ENCODE data around the gene CCNB2. TPM values are rescaled to one million over a fixed set of nuclear protein-coding genes. Genes with fewer than 3 reads are reported as not detected.

Gene CCNB2
- total RNA-seq, 4 donors from 2014 or later, result 0.38 to 3.5 (median 2.9) TPM; not detected in 1

DNA sequence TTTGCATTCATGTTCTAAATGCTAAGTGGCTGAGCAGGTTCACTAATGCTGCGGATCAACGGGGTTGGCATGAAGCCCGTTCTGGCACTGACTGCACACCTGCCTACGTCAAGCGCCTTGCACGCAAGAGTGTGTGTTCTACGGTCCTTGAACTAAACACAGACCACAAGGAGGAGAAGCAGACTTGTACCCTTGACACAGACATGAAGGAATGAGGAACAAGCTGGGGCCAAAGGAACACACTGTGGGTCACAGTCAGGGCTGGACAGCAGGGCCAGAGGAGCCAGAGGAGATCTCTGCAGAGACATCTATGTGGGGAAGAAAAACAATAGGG is 53.7 kb downstream of the CCNB2 start:
- TF ChIP-seq, protein P1, sequence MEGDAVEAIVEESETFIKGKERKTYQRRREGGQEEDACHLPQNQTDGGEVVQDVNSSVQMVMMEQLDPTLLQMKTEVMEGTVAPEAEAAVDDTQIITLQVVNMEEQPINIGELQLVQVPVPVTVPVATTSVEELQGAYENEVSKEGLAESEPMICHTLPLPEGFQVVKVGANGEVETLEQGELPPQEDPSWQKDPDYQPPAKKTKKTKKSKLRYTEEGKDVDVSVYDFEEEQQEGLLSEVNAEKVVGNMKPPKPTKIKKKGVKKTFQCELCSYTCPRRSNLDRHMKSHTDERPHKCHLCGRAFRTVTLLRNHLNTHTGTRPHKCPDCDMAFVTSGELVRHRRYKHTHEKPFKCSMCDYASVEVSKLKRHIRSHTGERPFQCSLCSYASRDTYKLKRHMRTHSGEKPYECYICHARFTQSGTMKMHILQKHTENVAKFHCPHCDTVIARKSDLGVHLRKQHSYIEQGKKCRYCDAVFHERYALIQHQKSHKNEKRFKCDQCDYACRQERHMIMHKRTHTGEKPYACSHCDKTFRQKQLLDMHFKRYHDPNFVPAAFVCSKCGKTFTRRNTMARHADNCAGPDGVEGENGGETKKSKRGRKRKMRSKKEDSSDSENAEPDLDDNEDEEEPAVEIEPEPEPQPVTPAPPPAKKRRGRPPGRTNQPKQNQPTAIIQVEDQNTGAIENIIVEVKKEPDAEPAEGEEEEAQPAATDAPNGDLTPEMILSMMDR (IDR thresholded peaks at IDR 0.05; ENCODE audit: low read depth), result no peak

DNA sequence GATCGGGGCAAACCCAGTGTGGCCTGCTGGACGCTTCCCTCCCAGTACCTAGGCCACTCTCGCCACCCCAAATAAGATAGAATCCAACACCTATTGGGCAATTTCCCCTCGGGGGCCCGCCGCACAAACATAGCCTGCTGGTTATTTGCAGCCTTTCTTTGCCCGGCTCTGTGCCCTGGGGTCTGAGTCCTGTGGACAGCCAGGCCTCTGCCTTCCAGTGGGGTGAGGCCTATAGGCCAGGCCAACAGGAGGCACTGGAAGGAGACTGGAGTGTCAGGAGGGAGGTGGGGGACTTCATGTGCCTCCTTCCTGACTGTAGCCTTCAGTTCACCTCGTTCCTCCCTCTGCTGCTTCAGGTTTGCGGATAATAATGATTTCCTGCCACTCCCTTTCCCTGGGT is 54.3 kb downstream of the CCNB2 start:
- TF ChIP-seq, protein P1 (IDR thresholded peaks at IDR 0.05; ENCODE audit: low read depth), result no peak

DNA sequence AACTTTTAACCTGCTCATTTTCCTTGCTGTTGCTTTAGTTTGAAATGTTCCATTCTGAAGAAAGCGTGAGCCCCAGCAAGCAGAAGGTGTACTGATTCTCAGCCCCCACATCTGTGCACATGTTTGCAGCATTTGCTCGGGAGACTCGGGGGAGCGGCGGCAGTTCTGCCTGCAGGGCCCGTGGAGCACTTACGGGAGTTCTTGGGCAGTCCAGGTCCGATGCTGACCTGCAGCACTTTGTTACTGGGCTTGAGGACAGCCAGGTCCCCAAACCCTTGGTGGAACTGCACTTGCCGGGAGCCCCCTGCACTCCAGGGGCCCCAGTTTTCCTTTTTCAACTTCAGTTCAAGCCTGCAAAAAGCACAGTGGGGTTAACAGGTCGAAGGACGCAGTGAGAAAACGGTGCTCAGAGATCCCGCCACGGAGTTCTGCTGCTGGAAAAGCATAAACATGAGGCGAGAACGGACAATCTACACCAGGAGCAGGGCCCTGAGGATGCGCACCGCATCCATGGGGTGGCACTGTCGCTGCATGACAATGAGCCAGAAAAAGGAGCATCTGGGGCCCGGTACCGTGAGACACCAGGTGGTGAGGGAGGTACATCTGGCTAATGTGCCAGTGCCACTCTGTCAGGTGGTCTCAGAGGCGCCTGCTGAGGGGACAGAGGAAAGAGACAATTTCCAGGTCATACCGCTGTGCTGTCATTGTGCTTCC is 56.1 kb downstream of the CCNB2 start:
- TF ChIP-seq, protein P1 (IDR thresholded peaks at IDR 0.05; ENCODE audit: low read depth), result no peak

DNA sequence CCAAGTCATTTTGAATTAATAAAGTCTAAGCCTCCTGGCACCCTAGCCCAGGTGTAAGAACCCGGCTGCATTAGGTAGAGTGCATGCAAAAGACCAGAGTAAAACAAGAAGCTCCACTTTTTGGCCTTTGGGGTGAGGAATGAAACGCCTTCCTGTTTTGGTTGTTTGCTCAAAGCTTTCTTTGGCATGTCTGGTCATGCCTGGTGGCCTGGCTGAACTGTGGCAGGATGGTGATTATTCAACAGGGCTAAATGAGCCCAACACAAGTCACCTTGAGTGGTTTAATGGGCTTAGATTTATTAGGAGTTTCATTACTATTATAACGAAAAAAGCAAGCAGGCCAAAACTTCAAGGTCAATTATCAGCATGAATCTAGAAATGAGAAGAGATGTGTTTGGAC is 60.8 kb downstream of the CCNB2 start:
- TF ChIP-seq, protein P1 (IDR thresholded peaks at IDR 0.05; ENCODE audit: low read depth), result no peak

DNA sequence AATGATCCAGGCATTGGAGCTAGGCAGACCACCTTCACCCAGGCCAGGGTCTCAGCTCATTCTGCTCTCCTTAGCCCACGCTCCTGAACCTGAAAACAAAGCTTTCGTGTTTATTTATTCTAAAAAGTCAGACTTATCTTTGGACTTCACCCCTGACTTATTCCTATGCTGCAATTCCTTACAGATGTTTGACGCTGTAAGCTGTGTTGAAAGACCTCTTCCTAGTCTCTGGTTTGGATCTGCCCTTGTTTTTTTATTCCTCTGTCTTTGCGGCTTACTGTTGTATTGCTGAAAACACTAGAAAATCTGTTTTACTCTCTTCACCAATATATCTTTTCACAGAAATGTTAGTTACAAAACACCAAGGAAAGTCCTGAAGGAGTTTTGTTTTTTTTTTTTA is 61.2 kb downstream of the CCNB2 start:
- TF ChIP-seq, protein P1 (IDR thresholded peaks at IDR 0.05; ENCODE audit: low read depth), result no peak

DNA sequence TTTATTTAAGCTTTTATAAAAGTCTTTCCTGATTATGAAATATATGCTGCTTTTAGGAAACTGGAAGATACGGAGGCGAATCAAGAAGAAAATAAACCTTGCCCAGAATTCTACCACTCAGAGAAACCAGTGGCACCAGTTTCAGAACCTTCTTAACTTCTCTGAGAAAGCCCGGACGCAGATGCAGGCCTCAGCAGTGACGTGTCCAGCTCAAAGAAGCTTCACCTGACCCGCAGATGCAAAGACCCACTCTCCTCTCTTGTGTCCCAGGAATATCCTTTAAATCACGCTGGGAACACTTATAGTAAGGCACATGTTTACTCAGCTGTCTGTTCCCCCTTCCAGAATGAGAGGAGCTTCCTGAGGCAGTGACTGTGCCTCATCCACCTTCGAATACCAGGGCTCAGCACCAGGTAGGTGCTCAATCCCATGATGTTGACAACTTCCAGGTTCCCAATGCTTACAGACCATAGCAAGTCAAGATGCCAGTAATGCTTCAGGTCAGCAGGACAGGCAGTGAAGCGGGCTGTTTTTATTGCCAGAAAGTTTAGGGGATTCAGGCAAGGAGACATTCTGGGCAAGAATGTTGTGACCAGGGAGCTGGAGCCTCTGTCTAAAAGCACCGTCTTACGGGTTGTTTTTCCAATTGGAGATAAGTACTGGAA is 61.8 kb downstream of the CCNB2 start:
- TF ChIP-seq, protein P1 (IDR thresholded peaks at IDR 0.05; ENCODE audit: low read depth), result no peak

DNA sequence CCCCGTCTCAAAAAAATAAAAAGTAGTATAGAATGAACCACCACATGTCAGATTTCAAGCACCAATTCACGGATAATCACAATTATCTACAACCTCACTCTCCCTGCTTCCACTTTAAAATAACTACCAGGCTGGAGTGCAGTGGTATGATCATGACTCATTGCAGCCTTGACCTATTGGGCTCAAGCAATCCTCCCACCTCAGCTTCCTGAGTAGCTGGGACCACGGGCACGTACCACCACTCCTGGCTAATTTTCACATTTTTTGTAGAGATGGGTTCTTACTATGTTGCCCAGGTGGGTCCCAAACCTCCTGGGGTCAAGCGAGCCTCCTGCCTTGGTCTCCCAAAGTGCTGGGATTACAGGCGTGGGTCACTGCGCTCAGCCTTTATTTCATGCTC is 63.6 kb downstream of the CCNB2 start:
- TF ChIP-seq, protein P1 (IDR thresholded peaks at IDR 0.05; ENCODE audit: low read depth), result no peak

Measured in subcutaneous adipose tissue (tissue), 4 donors.